CD14-positive monocyte (primary cell): ENCODE results near the gene KCTD7. TPM values are rescaled to one million over a fixed set of nuclear protein-coding genes. Genes with fewer than 3 reads are reported as not detected.
A peak's percentile ranks its signal among the peaks of the same experiment; 100 is the strongest.
"Not testable (repeated sequence)": the region's sequence is repeated elsewhere in the genome, so short reads cannot be mapped to it uniquely, and the experiment has no call there.

Experiments used
- DNase-seq, 3 donors: peaks; one replicate each; pipeline ENCODE4 v3.0.0-alpha.2; 2011 to 2022
- H2AFZ ChIP-seq: 2 replicates; pipeline ENCODE4 v1.6.0; 2012; ENCODE audit warnings: mild to moderate bottlenecking, low read depth, low read length, inconsistent platforms; ENCODE audit not compliant: insufficient read depth, poor library complexity, severe bottlenecking
- H3K27ac ChIP-seq, 2 donors: 1 replicate in 1 of 2; 2 replicates in 1 of 2; pipeline ENCODE4 v1.5.1; 2012 to 2013; ENCODE audit warnings: low read length in 2 of 2, control low read depth in 1 of 2, inconsistent platforms in 1 of 2, low read depth in 1 of 2, mild to moderate bottlenecking in 1 of 2
- H3K27me3 ChIP-seq, 2 donors: one replicate each; pipeline versions ENCODE4 v1.6.0 to v1.6.1; 2011 to 2013; ENCODE audit warnings: low read length in 2 of 2; ENCODE audit not compliant: control insufficient read depth in 2 of 2, insufficient read depth in 2 of 2
- H3K36me3 ChIP-seq, 2 donors: replicated peaks in 1 of 2; 1 replicate in 1 of 2; 2 replicates in 1 of 2; pipeline versions ENCODE4 v1.5.1 to v1.6.1; 2012 to 2013; ENCODE audit warnings: low read length in 2 of 2, control low read depth in 1 of 2, inconsistent platforms in 1 of 2, mild to moderate bottlenecking in 1 of 2; ENCODE audit not compliant: insufficient read depth in 2 of 2, control insufficient read depth in 1 of 2
- H3K4me1 ChIP-seq, 2 donors: 1 replicate in 1 of 2; 2 replicates in 1 of 2; pipeline versions ENCODE4 v1.5.1 to v1.6.1; 2012 to 2013; ENCODE audit warnings: low read length in 2 of 2, control low read depth in 1 of 2, inconsistent platforms in 1 of 2, mild to moderate bottlenecking in 1 of 2, moderate library complexity in 1 of 2; ENCODE audit not compliant: insufficient read depth in 2 of 2, control insufficient read depth in 1 of 2
- H3K4me2 ChIP-seq: replicated peaks from 2 replicates; pipeline ENCODE3; 2012; ENCODE audit warnings: low read length, moderate library complexity, mild to moderate bottlenecking; ENCODE audit not compliant: poor library complexity, severe bottlenecking; ENCODE audit errors: extremely low read depth
- H3K4me3 ChIP-seq, 3 experiments: fragments of 200-600 bp in 1 of 3; sonication (generic) in 1 of 3; replicated peaks in 1 of 3; 1 replicate in 2 of 3; 2 replicates in 1 of 3; pipeline ENCODE4 v1.5.1; 2011 to 2013; ENCODE audit warnings: low read length in 3 of 3, mild to moderate bottlenecking in 3 of 3, control low read depth in 2 of 3, low read depth in 2 of 3, inconsistent platforms in 1 of 3, moderate library complexity in 1 of 3
- H3K79me2 ChIP-seq: 2 replicates; pipeline ENCODE4 v1.6.0; 2012; ENCODE audit warnings: mild to moderate bottlenecking, control low read depth, inconsistent platforms, low read length, moderate library complexity; ENCODE audit not compliant: insufficient read depth
- H3K9ac ChIP-seq: 2 replicates; pipeline ENCODE4 v1.6.0; 2017; ENCODE audit warnings: low read length, mild to moderate bottlenecking; ENCODE audit not compliant: insufficient read depth, poor library complexity, severe bottlenecking
- H3K9me3 ChIP-seq, 2 donors: replicated peaks in 1 of 2; 1 replicate in 1 of 2; 2 replicates in 1 of 2; pipeline versions ENCODE4 v1.5.1 to v1.6.1; 2012 to 2013; ENCODE audit warnings: low read length in 2 of 2, control low read depth in 1 of 2; ENCODE audit not compliant: control insufficient read depth in 1 of 2, insufficient read depth in 1 of 2
- H4K20me1 ChIP-seq: 2 replicates; pipeline ENCODE4 v1.6.0; 2012; ENCODE audit warnings: mild to moderate bottlenecking, low read length, control low read depth, moderate library complexity; ENCODE audit not compliant: insufficient read depth
- H3K27ac Mint-ChIP-seq, 7 donors: one replicate each; pipeline ENCODE4 v1.8.0; 2020; ENCODE audit warnings: mild to moderate bottlenecking in 7 of 7, mixed read lengths in 7 of 7, moderate library complexity in 6 of 7, inconsistent platforms in 2 of 7
- H3K27me3 Mint-ChIP-seq, 3 donors: one replicate each; pipeline ENCODE4 v1.8.0; 2021 to 2022; ENCODE audit warnings: low read depth in 3 of 3, mild to moderate bottlenecking in 3 of 3, mixed read lengths in 3 of 3, moderate library complexity in 3 of 3, inconsistent platforms in 1 of 3
- H3K36me3 Mint-ChIP-seq, 2 donors: one replicate each; pipeline ENCODE4 v1.8.0; 2020; ENCODE audit warnings: mixed read lengths in 2 of 2, inconsistent platforms in 1 of 2, mild to moderate bottlenecking in 1 of 2
- H3K4me1 Mint-ChIP-seq: one replicate; pipeline ENCODE4 v1.8.0; 2020; ENCODE audit warnings: mild to moderate bottlenecking, mixed read lengths
- H3K4me3 Mint-ChIP-seq, 2 donors: one replicate each; pipeline ENCODE4 v1.8.0; 2020; ENCODE audit warnings: mild to moderate bottlenecking in 2 of 2, mixed read lengths in 2 of 2, moderate library complexity in 1 of 2
- H3K9me3 Mint-ChIP-seq, 7 donors: one replicate each; pipeline ENCODE4 v1.8.0; 2020 to 2022; ENCODE audit warnings: mixed read lengths in 7 of 7, mild to moderate bottlenecking in 6 of 7, moderate library complexity in 6 of 7, inconsistent platforms in 2 of 7
- CTCF ChIP-seq: fragments of 200-600 bp; IDR thresholded peaks from one replicate; pipeline ENCODE4 v1.8.0; 2022; ENCODE audit warnings: antibody characterized with exemption, mild to moderate bottlenecking
- WGBS: methylation state at CpG from one replicate; pipeline ENCODE4 v1.1.5; 2013; ENCODE audit warnings: missing lambda C conversion rate; ENCODE audit not compliant: insufficient coverage; 5-methylcytosine and 5-hydroxymethylcytosine counted together
- intact Hi-C, 2 donors: fragments of 100-400 bp; cut with micrococcal nuclease; formaldehyde crosslinking; loops; one replicate each; pipeline versions ENCODE4 v1.15.0 to v1.15.1; 2023
- polyA plus RNA-seq, 3 donors: library from polyadenylated mRNA; depleted of rRNA in 1 of 3; unstranded in 2 of 3; stranded (reverse) in 1 of 3; fragments of 300-500 nt in 2 of 3; fragments of >200 nt in 1 of 3; fragmentation: Illumina TruSeq in 2 of 3; gene quantifications; 1 replicate in 2 of 3; 2 replicates in 1 of 3; pipeline ENCODE4 v1.2.3, GENCODE V29; 2012 to 2021

Gene KCTD7
- polyA plus RNA-seq, 3 donors: 1.8 to 9.2 (median 2.7) TPM

GRCh38 chr7:66643395-66643794 is 14.7 kb downstream of the KCTD7 start:
- no peak overlapping the region for H3K4me3 ChIP-seq
- no peaks in the 10 kb centered on the region for H3K4me1 ChIP-seq
- TF ChIP-seq CTCF: no peak
- H3K9me3 ChIP-seq: no peaks in the 10 kb centered on the region
- Mint-ChIP-seq H3K9me3 (peaks cover 0 to 8% (median 2%) of the 10 kb centered on the region in 7 donors), H3K27ac (no peak overlapping the region), H3K27me3 (peaks cover 29 to 79% (median 42%) of the 10 kb centered on the region in 3 donors), H3K4me3 (no peak overlapping the region), H3K36me3 (peaks cover 70 to 83% of the 10 kb centered on the region in 2 donors), H3K4me1 (no peaks in the 10 kb centered on the region)
- peaks cover 9 to 32% of the 10 kb centered on the region in 2 donors for H3K27me3 ChIP-seq
- H3K9ac ChIP-seq: no peak overlapping the region
- no peaks in the 10 kb centered on the region for H3K79me2 ChIP-seq
- DNase-seq: no peak
- H3K27ac ChIP-seq: no peak overlapping the region
- WGBS: 81% methylated on average over 2 of the region's 2 CpGs
- no peaks in the 10 kb centered on the region for H4K20me1 ChIP-seq
- no peak overlapping the region for H3K4me2 ChIP-seq
- H2AFZ ChIP-seq: no peak overlapping the region
- peaks cover 14 to 56% of the 10 kb centered on the region in 2 donors for H3K36me3 ChIP-seq
- intact Hi-C loops: no loop called here

- DNase-seq, H3K27ac ChIP-seq, H2AFZ ChIP-seq, H3K4me3 Mint-ChIP-seq, H3K4me3 ChIP-seq, H3K36me3 ChIP-seq, H3K9me3 Mint-ChIP-seq, H3K4me2 ChIP-seq, H3K27me3 ChIP-seq, H3K9ac ChIP-seq, H4K20me1 ChIP-seq, H3K9me3 ChIP-seq: not testable (repeated sequence)
- H3K27ac Mint-ChIP-seq: peak overlapping the region in 2 of 7 donors; percentile 5 to 7
- intact Hi-C loops: loop anchor here (10.0 kb wide), 1 partner anchor 56 kb away; no protein-coding TSS in a partner anchor
- Histone ChIP-seq H3K79me2 (peaks cover 11% of the 10 kb centered on the region), H3K4me1 (peaks cover 14 to 25% of the 10 kb centered on the region in 2 donors)
- peaks cover 7 to 12% of the 10 kb centered on the region in 2 donors for H3K36me3 Mint-ChIP-seq
- WGBS: 75% methylated on average over 2 of the region's 6 CpGs
- peaks cover 8 to 29% (median 16%) of the 10 kb centered on the region in 3 donors for H3K27me3 Mint-ChIP-seq
- H3K4me1 Mint-ChIP-seq: peaks cover 20% of the 10 kb centered on the region
Observed at GRCh38 chr7:66651026-66651425, 22.3 kb downstream of the KCTD7 start.

- H3K79me2 ChIP-seq: peaks cover 32% of the 10 kb centered on the region
- H3K36me3 Mint-ChIP-seq, H3K27me3 ChIP-seq, H4K20me1 ChIP-seq, H3K9me3 ChIP-seq, H3K9me3 Mint-ChIP-seq, DNase-seq, H3K36me3 ChIP-seq: not testable (repeated sequence)
- H3K4me3 ChIP-seq: peak overlapping the region; percentile 66 to 90 (median 86)
- H2AFZ ChIP-seq: peak overlapping the region; percentile 70
- Mint-ChIP-seq H3K4me1 (peaks cover 20% of the 10 kb centered on the region), H3K27ac (peak overlapping the region; percentile 97 to 100 (median 98)), H3K4me3 (peak overlapping the region; percentile 90 to 95), H3K27me3 (peaks cover 0 to 11% (median 9%) of the 10 kb centered on the region in 3 donors)
- H3K9ac ChIP-seq: peak overlapping the region; percentile 82
- intact Hi-C loops: loop anchor here (2.0 to 10.0 kb wide), 2 partner anchors 25 to 59 kb away; partner anchors contain the start of gene KCTD7 (in 2 of the 2)
- H3K4me1 ChIP-seq: peaks cover 14 to 25% of the 10 kb centered on the region in 2 donors
- H3K4me2 ChIP-seq: peak overlapping the region; percentile 85
- 8% methylated on average over 33 of the region's 41 CpGs for WGBS
- peak overlapping the region; percentile 98 to 99 for H3K27ac ChIP-seq
Observed at GRCh38 chr7:66653719-66654274, 25.1 kb downstream of the KCTD7 start.
